ENCODE measurements around the gene PDIA3. TPM values are rescaled to one million over a fixed set of nuclear protein-coding genes. Genes with fewer than 3 reads are reported as not detected.
A peak's percentile ranks its signal among the peaks of the same experiment; 100 is the strongest.

PDIA3 gene
- total RNA-seq, 2 experiments from 2014 or later = 304 to 330 TPM

DNA sequence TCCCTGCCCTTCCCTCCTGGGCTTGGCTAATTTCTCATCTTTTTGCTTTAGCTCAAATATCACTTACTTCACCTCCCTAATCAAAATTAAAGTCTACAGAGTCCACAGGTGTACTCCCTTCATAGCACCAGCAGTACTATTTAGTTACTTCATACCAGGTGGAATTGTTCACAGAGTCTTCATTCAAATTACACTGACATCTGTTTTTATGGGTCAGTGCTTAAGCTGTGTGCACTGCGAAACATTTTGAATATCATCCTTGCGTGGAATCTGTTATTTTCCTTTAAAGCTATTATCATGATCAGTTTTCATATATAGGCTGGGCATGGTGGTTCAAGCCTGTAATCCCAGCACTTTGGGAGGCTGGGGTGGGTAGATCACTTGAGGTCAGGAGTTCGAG, 43.2 kb downstream of the PDIA3 start:
- no peak overlapping the region for H3K4me3 Mint-ChIP-seq
- ChIA-PET CTCF (interaction anchor here (2.5 kb wide), 1 partner anchor 13 kb away, joined by 8 read pairs; the partner anchor contains the start of gene ELL3), POLR2A (no interaction called here)
- H3K27me3 Mint-ChIP-seq = no peaks in the 10 kb centered on the region
- DNase-seq = no peak
- no peak overlapping the region for H3K27ac Mint-ChIP-seq
- peaks cover 23% of the 10 kb centered on the region for H3K36me3 Mint-ChIP-seq (ENCODE audit: low read depth)
- no peaks in the 10 kb centered on the region for H3K9me3 Mint-ChIP-seq
- peaks cover 19% of the 10 kb centered on the region for H3K4me1 Mint-ChIP-seq

GRCh38 chr15:43791993-43792760, 45.9 kb downstream of the PDIA3 start, which contains the start of gene SERF2:
TSS of gene SERF2 (plus strand) at chr15:43792320. CDS start at chr15:43792377, 57 bp downstream.
- no peaks in the 10 kb centered on the region for H3K27me3 Mint-ChIP-seq
- H3K4me1 Mint-ChIP-seq = peaks cover 44% of the 10 kb centered on the region
- no peaks in the 10 kb centered on the region for H3K9me3 Mint-ChIP-seq
- peak; percentile 100 for DNase-seq
- peak within 1 kb of the TSS; percentile 93 for H3K4me3 Mint-ChIP-seq
- ChIA-PET POLR2A (interaction anchor here (1.2 kb wide), 1 partner anchor 32 kb away, joined by 3 read pairs; the partner anchor contains the start of gene MFAP1), CTCF (interaction anchor here (1.0 to 1.6 kb wide), 3 partner anchors 9 to 16 kb away, joined by 3 to 8 read pairs (median 3); partner anchors contain the start of genes ELL3 and HYPK)
- peaks cover 47% of the 10 kb centered on the region for H3K36me3 Mint-ChIP-seq (ENCODE audit: low read depth)
- peak within 1 kb of the TSS; percentile 98 for H3K27ac Mint-ChIP-seq

GRCh38 chr15:43792761-43793476, 46.7 kb downstream of the PDIA3 start:
- ChIA-PET POLR2A (interaction anchor here (0.8 to 1.2 kb wide), 2 partner anchors 32 to 34 kb away, joined by 3 read pairs; partner anchors contain the start of gene MFAP1), CTCF (interaction anchor here (1.0 kb wide), 1 partner anchor 12 kb away, joined by 3 read pairs; no protein-coding TSS in a partner anchor)
- no peaks in the 10 kb centered on the region for H3K27me3 Mint-ChIP-seq
- H3K9me3 Mint-ChIP-seq = no peaks in the 10 kb centered on the region
- peaks cover 51% of the 10 kb centered on the region for H3K36me3 Mint-ChIP-seq (ENCODE audit: low read depth)
- H3K4me3 Mint-ChIP-seq = peak overlapping the region; percentile 93
- H3K4me1 Mint-ChIP-seq = peaks cover 47% of the 10 kb centered on the region
- H3K27ac Mint-ChIP-seq = peak overlapping the region; percentile 98
- DNase-seq = peak; percentile 32

DNA sequence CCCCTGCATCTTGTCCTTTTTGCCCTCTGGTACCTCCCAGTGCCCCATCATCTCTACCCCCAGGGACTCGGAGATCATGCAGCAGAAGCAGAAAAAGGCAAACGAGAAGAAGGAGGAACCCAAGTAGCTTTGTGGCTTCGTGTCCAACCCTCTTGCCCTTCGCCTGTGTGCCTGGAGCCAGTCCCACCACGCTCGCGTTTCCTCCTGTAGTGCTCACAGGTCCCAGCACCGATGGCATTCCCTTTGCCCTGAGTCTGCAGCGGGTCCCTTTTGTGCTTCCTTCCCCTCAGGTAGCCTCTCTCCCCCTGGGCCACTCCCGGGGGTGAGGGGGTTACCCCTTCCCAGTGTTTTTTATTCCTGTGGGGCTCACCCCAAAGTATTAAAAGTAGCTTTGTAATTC, 47.4 kb downstream of the PDIA3 start:
- H3K4me3 Mint-ChIP-seq = peak overlapping the region; percentile 93
- H3K9me3 Mint-ChIP-seq = no peaks in the 10 kb centered on the region
- H3K27me3 Mint-ChIP-seq = no peaks in the 10 kb centered on the region
- peaks cover 57% of the 10 kb centered on the region for H3K36me3 Mint-ChIP-seq (ENCODE audit: low read depth)
- H3K27ac Mint-ChIP-seq = peak overlapping the region; percentile 98
- peaks cover 53% of the 10 kb centered on the region for H3K4me1 Mint-ChIP-seq
- POLR2A ChIA-PET = interaction anchor here (0.8 to 1.2 kb wide), 2 partner anchors 31 to 34 kb away, joined by 3 read pairs; partner anchors contain the start of gene MFAP1
- CTCF ChIA-PET = interaction anchor here (1.0 kb wide), 2 partner anchors 11 to 17 kb away, joined by 3 read pairs; partner anchors contain the start of gene ELL3
- no peak for DNase-seq

- Mint-ChIP-seq H3K27me3 (no peaks in the 10 kb centered on the region), H3K27ac (peak overlapping the region; percentile 98), H3K9me3 (no peaks in the 10 kb centered on the region), H3K36me3 (ENCODE audit: low read depth) (peaks cover 64% of the 10 kb centered on the region), H3K4me1 (peaks cover 59% of the 10 kb centered on the region), H3K4me3 (peak overlapping the region; percentile 93)
- ChIA-PET POLR2A (interaction anchor here (0.9 kb wide), 1 partner anchor 30 kb away, joined by 3 read pairs; the partner anchor contains the start of gene MFAP1), CTCF (interaction anchor here (0.9 to 1.8 kb wide), 4 partner anchors 10 to 49 kb away, joined by 3 to 6 read pairs (median 3); partner anchors contain the start of gene ELL3)
- no peak for DNase-seq
Observed at GRCh38 chr15:43794269-43795037, 48.2 kb downstream of the PDIA3 start.

DNA sequence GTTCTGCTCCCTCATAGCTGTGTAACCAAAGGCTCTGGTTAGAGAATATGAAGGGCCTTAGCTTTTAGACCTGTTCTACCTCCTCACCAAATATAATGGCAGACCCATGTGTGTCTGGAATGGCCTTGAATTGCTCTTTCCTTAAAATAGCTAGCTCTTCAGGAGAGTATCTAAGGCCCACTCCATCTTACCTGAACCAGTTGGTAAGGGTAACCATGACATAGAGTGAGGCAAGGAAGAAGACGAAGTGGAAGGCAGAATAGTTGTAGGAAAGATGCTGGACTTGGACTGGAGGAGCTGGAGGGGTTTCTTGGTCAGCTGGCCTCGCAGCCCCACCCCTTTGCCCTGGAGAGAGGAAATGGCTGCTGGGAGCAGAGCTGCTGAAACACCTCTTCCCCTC, 49.0 kb downstream of the PDIA3 start:
- CTCF ChIA-PET = interaction anchor here (0.6 to 1.8 kb wide), 4 partner anchors 10 to 1289 kb away, joined by 3 to 6 read pairs (median 4); partner anchors contain the start of gene ELL3

GRCh38 chr15:43795997-43796396, 49.8 kb downstream of the PDIA3 start:
- Mint-ChIP-seq H3K4me1 (peaks cover 72% of the 10 kb centered on the region), H3K36me3 (ENCODE audit: low read depth) (peaks cover 78% of the 10 kb centered on the region), H3K4me3 (no peak overlapping the region), H3K9me3 (no peaks in the 10 kb centered on the region), H3K27ac (peak overlapping the region; percentile 42), H3K27me3 (no peaks in the 10 kb centered on the region)
- POLR2A ChIA-PET = interaction anchor here (0.6 kb wide), 1 partner anchor 881 kb away, joined by 3 read pairs; no protein-coding TSS in a partner anchor
- DNase-seq = no peak
- CTCF ChIA-PET = interaction anchor here (0.6 to 1.8 kb wide), 3 partner anchors 9 to 1290 kb away, joined by 4 to 6 read pairs (median 5); no protein-coding TSS in a partner anchor

More for the DNA sequence above, 49.0 kb downstream of the PDIA3 start:
- no peak overlapping the region for H3K4me3 Mint-ChIP-seq
- H3K4me1 Mint-ChIP-seq = peaks cover 67% of the 10 kb centered on the region
- H3K36me3 Mint-ChIP-seq (ENCODE audit: low read depth) = peaks cover 71% of the 10 kb centered on the region
- H3K9me3 Mint-ChIP-seq = no peaks in the 10 kb centered on the region
- POLR2A ChIA-PET = interaction anchor here (0.9 kb wide), 1 partner anchor 29 kb away, joined by 3 read pairs; the partner anchor contains the start of gene MFAP1
- DNase-seq = no peak
- H3K27me3 Mint-ChIP-seq = no peaks in the 10 kb centered on the region
- no peak overlapping the region for H3K27ac Mint-ChIP-seq

DNA sequence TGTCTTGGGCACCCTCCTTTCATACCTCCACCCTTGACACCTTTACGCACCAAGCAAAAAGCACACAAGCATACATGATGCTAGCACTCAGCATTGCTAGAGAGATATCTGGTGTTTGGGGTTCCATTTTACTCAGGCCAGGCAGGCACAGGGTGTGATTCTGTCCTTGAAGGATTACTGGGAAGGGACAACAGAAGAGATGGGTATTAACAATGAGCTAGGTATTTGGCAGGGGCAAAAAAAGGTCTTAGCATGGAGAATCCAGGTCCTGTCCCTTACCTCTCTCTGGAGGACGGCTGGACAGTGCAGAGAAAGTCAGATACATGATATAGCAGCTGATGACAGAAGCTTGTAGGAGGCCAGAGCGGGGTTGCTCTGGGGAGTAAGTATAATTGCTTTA, 50.3 kb downstream of the PDIA3 start:
- ChIA-PET POLR2A (interaction anchor here (0.6 kb wide), 2 partner anchors 881 to 1297 kb away, joined by 3 read pairs; no protein-coding TSS in a partner anchor), CTCF (interaction anchor here (0.6 to 1.4 kb wide), 4 partner anchors 16 to 1088 kb away, joined by 3 to 4 read pairs (median 3); partner anchors contain the start of genes TUBGCP4 and ZSCAN29)
- no peaks in the 10 kb centered on the region for H3K9me3 Mint-ChIP-seq
- no peak for DNase-seq
- no peaks in the 10 kb centered on the region for H3K27me3 Mint-ChIP-seq
- H3K4me1 Mint-ChIP-seq = peaks cover 75% of the 10 kb centered on the region
- no peak overlapping the region for H3K4me3 Mint-ChIP-seq
- no peak overlapping the region for H3K27ac Mint-ChIP-seq
- H3K36me3 Mint-ChIP-seq (ENCODE audit: low read depth) = peaks cover 84% of the 10 kb centered on the region

DNA sequence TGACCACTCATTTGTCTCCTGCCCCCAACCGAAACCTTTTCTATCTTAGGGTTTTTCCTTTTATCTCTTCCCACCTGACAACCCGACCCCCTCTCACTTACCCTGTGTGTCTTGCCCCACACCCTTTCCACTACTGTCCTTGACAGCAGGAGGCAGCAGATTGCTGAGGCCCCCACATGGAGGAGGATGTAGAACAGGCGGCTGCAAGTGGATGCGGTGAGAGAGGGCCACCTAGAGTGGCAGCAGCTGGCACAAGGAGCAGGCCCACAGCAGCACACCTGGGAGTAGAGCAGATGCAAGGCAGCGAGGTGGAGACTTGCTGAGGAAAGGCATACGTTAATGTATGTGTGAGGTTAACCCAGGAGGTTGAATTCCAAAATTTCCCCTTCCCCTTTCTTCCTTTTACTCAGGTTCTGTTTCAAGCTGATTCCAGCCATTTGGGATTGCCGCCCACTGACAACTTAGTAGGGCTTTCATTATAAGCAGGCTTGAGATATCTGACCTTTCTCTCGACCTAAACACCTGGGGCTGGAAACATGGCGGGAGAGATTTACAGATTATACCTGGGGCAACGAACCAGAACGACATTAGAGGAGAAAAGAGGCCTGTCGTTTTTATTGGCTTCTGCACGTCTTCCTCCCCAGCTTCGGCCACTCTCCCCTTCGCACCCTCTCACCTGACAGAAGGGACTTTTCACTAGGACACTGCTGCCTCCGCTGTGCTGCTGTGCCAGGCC, 53.1 kb downstream of the PDIA3 start:
- Mint-ChIP-seq H3K27ac (peak overlapping the region; percentile 97), H3K27me3 (no peaks in the 10 kb centered on the region), H3K4me3 (no peak overlapping the region), H3K4me1 (peaks cover 63% of the 10 kb centered on the region), H3K9me3 (no peaks in the 10 kb centered on the region), H3K36me3 (ENCODE audit: low read depth) (peaks cover 71% of the 10 kb centered on the region)
- POLR2A ChIA-PET = interaction anchor here (1.9 kb wide), 1 partner anchor 25 kb away, joined by 5 read pairs; the partner anchor contains the start of gene MFAP1
- CTCF ChIA-PET = interaction anchor here (1.0 kb wide), 1 partner anchor 9 kb away, joined by 3 read pairs; no protein-coding TSS in a partner anchor
- no peak for DNase-seq

- peaks cover 58% of the 10 kb centered on the region for H3K4me1 Mint-ChIP-seq
- no peak for DNase-seq
- CTCF ChIA-PET = interaction anchor here (0.9 to 1.0 kb wide), 4 partner anchors 9 to 30 kb away, joined by 3 to 6 read pairs (median 4); no protein-coding TSS in a partner anchor
- POLR2A ChIA-PET = interaction anchor here (1.4 to 1.9 kb wide), 2 partner anchors 25 to 28 kb away, joined by 3 to 5 read pairs; partner anchors contain the start of gene MFAP1
- H3K9me3 Mint-ChIP-seq = no peaks in the 10 kb centered on the region
- H3K27me3 Mint-ChIP-seq = no peaks in the 10 kb centered on the region
- H3K36me3 Mint-ChIP-seq (ENCODE audit: low read depth) = peaks cover 71% of the 10 kb centered on the region
- peak within 1 kb of the TSS; percentile 97 for H3K27ac Mint-ChIP-seq
- H3K4me3 Mint-ChIP-seq = peak within 1 kb of the TSS; percentile 99
Observed at GRCh38 chr15:43799945-43800285, 53.7 kb downstream of the PDIA3 start, which contains the start of gene SERINC4. TSS of gene SERINC4 (minus strand) at chr15:43800220. CDS start at chr15:43799986, 234 bp downstream.
